Activated T-helper 17 cell treated with anti-CD3 and anti-CD28 coated beads, Interleukin-2, amount 50 U/mL, for 72 hours (primary cell): ENCODE data around the gene FNDC10. TPM values are rescaled to one million over a fixed set of nuclear protein-coding genes. Genes with fewer than 3 reads are reported as not detected.

Source experiments
- total RNA-seq, 2 donors: library from RNA; stranded (reverse); gene quantifications; one replicate each; pipeline ENCODE4 v1.2.3, GENCODE V29; 2022

Gene FNDC10
- total RNA-seq, 2 donors from 2014 or later = 1.1 to 1.4 TPM

Other genes starting within 250 kb of the FNDC10 start
- under 1 TPM in 1 of 2 donors, not detected in 1; 0.56 TPM for gene MXRA8, start 241.6 kb downstream of the FNDC10 start, total RNA-seq
- 100 to 1,000 TPM in 1 of 2 donors, 10 to 100 TPM in 1; 93.3 to 163 TPM for gene AURKAIP1, start 224.9 kb downstream of the FNDC10 start, total RNA-seq
- gene CCNL2, start 200.8 kb downstream of the FNDC10 start, total RNA-seq = 100 to 1,000 TPM; 103 to 107 TPM
- 100 to 1,000 TPM in 1 of 2 donors, 10 to 100 TPM in 1; 57.7 to 147 TPM for gene MRPL20, start 192.8 kb downstream of the FNDC10 start, total RNA-seq
- gene ANKRD65, start 178.9 kb downstream of the FNDC10 start, total RNA-seq = not detected
- gene VWA1, start 164.4 kb downstream of the FNDC10 start, total RNA-seq = 1 to 10 TPM in 1 of 2 donors, under 1 TPM in 1; 0.84 to 6.2 TPM
- gene ATAD3C, start 150.4 kb downstream of the FNDC10 start, total RNA-seq = 1 to 10 TPM; 1.4 to 2.1 TPM
- gene ATAD3B, start 128.4 kb downstream of the FNDC10 start, total RNA-seq = 10 to 100 TPM; 24.6 to 55.5 TPM
- 10 to 100 TPM; 24.2 to 56.8 TPM for gene ATAD3A, start 88.0 kb downstream of the FNDC10 start, total RNA-seq
- 1 to 10 TPM; 2.1 to 2.3 TPM for gene TMEM240, start 59.5 kb downstream of the FNDC10 start, total RNA-seq
- gene SSU72, start 25.3 kb downstream of the FNDC10 start, total RNA-seq = 100 to 1,000 TPM in 1 of 2 donors, 10 to 100 TPM in 1; 75.6 to 133 TPM
- gene MIB2, start 15.4 kb upstream of the FNDC10 start, total RNA-seq = 10 to 100 TPM; 42.7 to 83.5 TPM
- gene MMP23B, start 32.0 kb upstream of the FNDC10 start, total RNA-seq = 1 to 10 TPM; 1.8 to 6.5 TPM
- 10 to 100 TPM; 19.1 to 34.4 TPM for gene CDK11B, start 58.9 kb upstream of the FNDC10 start, total RNA-seq
- 10 to 100 TPM; 31.4 to 38.5 TPM for gene SLC35E2B, start 92.7 kb upstream of the FNDC10 start, total RNA-seq
- gene CDK11A, start 124.2 kb upstream of the FNDC10 start, total RNA-seq = 10 to 100 TPM; 51.8 to 65.6 TPM
- gene NADK, start 178.3 kb upstream of the FNDC10 start, total RNA-seq = 10 to 100 TPM; 39.0 to 90.2 TPM